Measurements from ENCODE around the gene GRM3.

The GRM3 gene

GRCh38 chr7:86733783-86734182, 90.1 kb downstream of the GRM3 start:
- no peaks in the 10 kb centered on the region for H3K36me3 ChIP-seq (ENCODE audit: control insufficient read depth, insufficient read depth, low read length)
- no peak overlapping the region for H3K9ac ChIP-seq (ENCODE audit: low read length)
- no peaks in the 10 kb centered on the region for H3K9me3 ChIP-seq (ENCODE audit: control insufficient read depth, low read length)

GRCh38 chr7:86745013-86745745, 101.5 kb downstream of the GRM3 start:
- no peak overlapping the region for H3K9ac ChIP-seq (ENCODE audit: low read length)
- H3K36me3 ChIP-seq (ENCODE audit: control insufficient read depth, insufficient read depth, low read length) = no peaks in the 10 kb centered on the region
- H3K9me3 ChIP-seq (ENCODE audit: control insufficient read depth, low read length) = no peaks in the 10 kb centered on the region
- no peak overlapping the region for H3K4me3 ChIP-seq (ENCODE audit: low read length)
- no peaks in the 10 kb centered on the region for H3K4me1 ChIP-seq (ENCODE audit: control insufficient read depth, insufficient read depth, low read length)
- H3K27me3 ChIP-seq (ENCODE audit: control insufficient read depth, insufficient read depth, low read length) = no peaks in the 10 kb centered on the region

More at GRCh38 chr7:86733783-86734182, 90.1 kb downstream of the GRM3 start:
- Histone ChIP-seq H3K27me3 (ENCODE audit: control insufficient read depth, insufficient read depth, low read length) (peaks cover 4% of the 10 kb centered on the region), H3K4me1 (ENCODE audit: control insufficient read depth, insufficient read depth, low read length) (no peaks in the 10 kb centered on the region), H3K4me3 (ENCODE audit: low read length) (no peak overlapping the region)

DNA sequence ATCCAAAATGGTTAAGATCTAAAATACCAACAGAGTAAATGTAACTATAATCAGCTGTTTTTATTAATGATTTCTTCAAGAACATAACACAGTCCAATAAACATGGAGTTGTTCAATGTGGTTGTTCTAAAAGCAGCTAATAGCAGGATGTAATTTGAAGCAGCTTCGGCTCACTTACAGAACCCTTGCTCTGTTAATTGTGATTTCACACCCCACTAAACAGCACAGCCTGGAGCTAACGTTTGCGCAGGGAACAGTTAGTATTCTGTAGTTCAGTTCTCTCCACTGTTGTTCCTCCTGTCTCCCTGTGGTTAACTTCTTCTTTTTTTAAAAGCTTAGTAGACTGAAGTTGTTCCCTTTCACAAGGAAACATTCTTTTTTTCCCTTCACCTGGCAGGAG, 104.0 kb downstream of the GRM3 start:
- no peaks in the 10 kb centered on the region for H3K9me3 ChIP-seq (ENCODE audit: control insufficient read depth, low read length)
- H3K27me3 ChIP-seq (ENCODE audit: control insufficient read depth, insufficient read depth, low read length) = no peaks in the 10 kb centered on the region
- no peaks in the 10 kb centered on the region for H3K4me1 ChIP-seq (ENCODE audit: control insufficient read depth, insufficient read depth, low read length)
- H3K36me3 ChIP-seq (ENCODE audit: control insufficient read depth, insufficient read depth, low read length) = no peaks in the 10 kb centered on the region
- H3K9ac ChIP-seq (ENCODE audit: low read length) = no peak overlapping the region
- H3K4me3 ChIP-seq (ENCODE audit: low read length) = no peak overlapping the region

- Histone ChIP-seq H3K9ac (ENCODE audit: low read length) (no peak overlapping the region), H3K4me1 (ENCODE audit: control insufficient read depth, insufficient read depth, low read length) (no peaks in the 10 kb centered on the region), H3K27me3 (ENCODE audit: control insufficient read depth, insufficient read depth, low read length) (no peaks in the 10 kb centered on the region), H3K9me3 (ENCODE audit: control insufficient read depth, low read length) (no peaks in the 10 kb centered on the region), H3K4me3 (ENCODE audit: low read length) (no peak overlapping the region), H3K36me3 (ENCODE audit: control insufficient read depth, insufficient read depth, low read length) (no peaks in the 10 kb centered on the region)
Measured at GRCh38 chr7:86748201-86748600, 104.5 kb downstream of the GRM3 start.

DNA sequence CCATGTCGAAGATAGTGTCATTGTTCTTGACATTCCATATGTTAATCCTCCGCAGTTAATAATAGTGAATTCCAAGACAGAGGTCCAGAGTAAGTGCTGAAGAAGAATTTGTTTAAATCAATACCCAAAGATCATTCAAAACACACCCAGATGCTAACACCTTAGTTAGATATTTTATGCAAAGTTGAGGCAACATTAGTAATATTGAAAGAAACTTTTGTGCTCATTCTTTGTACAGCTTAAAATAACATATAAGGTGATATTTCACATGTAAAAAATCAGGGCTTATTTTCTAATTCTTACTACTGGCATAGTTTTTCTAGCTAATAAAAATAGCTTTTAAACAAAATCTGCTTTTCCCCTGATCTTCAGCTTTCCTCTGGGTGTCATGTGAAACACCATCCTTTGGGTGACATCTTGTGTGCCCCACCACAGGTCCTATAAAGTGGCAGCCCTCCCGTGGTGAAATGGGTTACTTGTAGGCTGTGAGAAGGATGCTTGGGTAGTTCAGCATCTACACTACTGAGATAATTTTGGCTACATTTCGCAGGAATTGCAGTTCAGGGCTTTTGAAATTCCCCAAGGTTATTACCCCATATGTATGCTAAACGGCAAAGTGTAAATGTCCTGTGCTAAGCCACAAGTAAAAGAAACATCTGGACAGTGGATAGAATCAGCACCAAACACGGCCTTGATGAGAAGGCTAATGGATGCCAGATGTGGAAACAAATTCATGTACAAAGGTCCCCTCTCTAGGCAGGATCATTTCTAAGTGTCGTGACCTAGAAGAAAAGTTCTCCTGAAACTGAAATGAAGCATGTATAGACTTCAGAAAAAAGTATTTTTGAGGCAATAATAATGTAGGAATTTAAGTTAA, 105.4 kb downstream of the GRM3 start:
- Histone ChIP-seq H3K9ac (ENCODE audit: low read length) (no peak overlapping the region), H3K9me3 (ENCODE audit: control insufficient read depth, low read length) (no peaks in the 10 kb centered on the region), H3K4me3 (ENCODE audit: low read length) (no peak overlapping the region), H3K4me1 (ENCODE audit: control insufficient read depth, insufficient read depth, low read length) (no peaks in the 10 kb centered on the region), H3K36me3 (ENCODE audit: control insufficient read depth, insufficient read depth, low read length) (no peaks in the 10 kb centered on the region), H3K27me3 (ENCODE audit: control insufficient read depth, insufficient read depth, low read length) (no peaks in the 10 kb centered on the region)

GRCh38 chr7:86749741-86750665, 106.3 kb downstream of the GRM3 start:
- no peaks in the 10 kb centered on the region for H3K36me3 ChIP-seq (ENCODE audit: control insufficient read depth, insufficient read depth, low read length)
- no peaks in the 10 kb centered on the region for H3K27me3 ChIP-seq (ENCODE audit: control insufficient read depth, insufficient read depth, low read length)
- H3K4me3 ChIP-seq (ENCODE audit: low read length) = no peak overlapping the region
- H3K9me3 ChIP-seq (ENCODE audit: control insufficient read depth, low read length) = no peaks in the 10 kb centered on the region
- no peak overlapping the region for H3K9ac ChIP-seq (ENCODE audit: low read length)
- no peaks in the 10 kb centered on the region for H3K4me1 ChIP-seq (ENCODE audit: control insufficient read depth, insufficient read depth, low read length)

- no peaks in the 10 kb centered on the region for H3K27me3 ChIP-seq (ENCODE audit: control insufficient read depth, insufficient read depth, low read length)
- no peaks in the 10 kb centered on the region for H3K36me3 ChIP-seq (ENCODE audit: control insufficient read depth, insufficient read depth, low read length)
- H3K4me1 ChIP-seq (ENCODE audit: control insufficient read depth, insufficient read depth, low read length) = no peaks in the 10 kb centered on the region
- H3K9me3 ChIP-seq (ENCODE audit: control insufficient read depth, low read length) = no peaks in the 10 kb centered on the region
- H3K9ac ChIP-seq (ENCODE audit: low read length) = no peak overlapping the region
- H3K4me3 ChIP-seq (ENCODE audit: low read length) = no peak overlapping the region
Measured at GRCh38 chr7:86760236-86760635, 116.5 kb downstream of the GRM3 start.

- Histone ChIP-seq H3K27me3 (ENCODE audit: control insufficient read depth, insufficient read depth, low read length) (no peaks in the 10 kb centered on the region), H3K36me3 (ENCODE audit: control insufficient read depth, insufficient read depth, low read length) (no peaks in the 10 kb centered on the region), H3K4me1 (ENCODE audit: control insufficient read depth, insufficient read depth, low read length) (no peaks in the 10 kb centered on the region), H3K4me3 (ENCODE audit: low read length) (no peak overlapping the region), H3K9ac (ENCODE audit: low read length) (no peak overlapping the region), H3K9me3 (ENCODE audit: control insufficient read depth, low read length) (no peaks in the 10 kb centered on the region)
Measured at GRCh38 chr7:86762129-86762528, 118.4 kb downstream of the GRM3 start.

DNA sequence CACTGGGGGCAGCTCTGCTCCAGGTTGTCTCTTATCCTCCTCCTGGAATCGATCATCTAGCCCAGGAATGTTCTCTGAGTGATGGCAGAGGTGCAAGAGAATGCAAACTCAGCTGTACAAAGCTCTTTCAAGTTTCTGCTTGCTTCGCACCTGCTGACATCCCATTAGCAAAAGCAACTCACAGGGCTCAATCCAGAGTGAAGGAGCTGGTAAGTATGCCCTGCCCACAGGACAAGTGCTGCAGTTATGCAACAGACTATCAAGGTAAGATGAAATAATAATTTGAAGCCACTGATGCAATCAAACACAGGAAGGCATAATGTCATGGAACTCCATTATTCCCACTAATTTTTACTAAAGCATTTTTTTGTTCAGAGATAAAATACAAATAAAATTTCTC, 122.2 kb downstream of the GRM3 start:
- H3K4me3 ChIP-seq (ENCODE audit: low read length) = no peak overlapping the region
- H3K9me3 ChIP-seq (ENCODE audit: control insufficient read depth, low read length) = no peaks in the 10 kb centered on the region
- H3K27me3 ChIP-seq (ENCODE audit: control insufficient read depth, insufficient read depth, low read length) = no peaks in the 10 kb centered on the region
- H3K36me3 ChIP-seq (ENCODE audit: control insufficient read depth, insufficient read depth, low read length) = no peaks in the 10 kb centered on the region
- H3K4me1 ChIP-seq (ENCODE audit: control insufficient read depth, insufficient read depth, low read length) = no peaks in the 10 kb centered on the region
- H3K9ac ChIP-seq (ENCODE audit: low read length) = no peak overlapping the region

GRCh38 chr7:86768394-86768793, 124.7 kb downstream of the GRM3 start:
- Histone ChIP-seq H3K9me3 (ENCODE audit: control insufficient read depth, low read length) (no peaks in the 10 kb centered on the region), H3K9ac (ENCODE audit: low read length) (no peak overlapping the region), H3K27me3 (ENCODE audit: control insufficient read depth, insufficient read depth, low read length) (no peaks in the 10 kb centered on the region), H3K4me1 (ENCODE audit: control insufficient read depth, insufficient read depth, low read length) (no peaks in the 10 kb centered on the region), H3K4me3 (ENCODE audit: low read length) (no peak overlapping the region), H3K36me3 (ENCODE audit: control insufficient read depth, insufficient read depth, low read length) (no peaks in the 10 kb centered on the region)

DNA sequence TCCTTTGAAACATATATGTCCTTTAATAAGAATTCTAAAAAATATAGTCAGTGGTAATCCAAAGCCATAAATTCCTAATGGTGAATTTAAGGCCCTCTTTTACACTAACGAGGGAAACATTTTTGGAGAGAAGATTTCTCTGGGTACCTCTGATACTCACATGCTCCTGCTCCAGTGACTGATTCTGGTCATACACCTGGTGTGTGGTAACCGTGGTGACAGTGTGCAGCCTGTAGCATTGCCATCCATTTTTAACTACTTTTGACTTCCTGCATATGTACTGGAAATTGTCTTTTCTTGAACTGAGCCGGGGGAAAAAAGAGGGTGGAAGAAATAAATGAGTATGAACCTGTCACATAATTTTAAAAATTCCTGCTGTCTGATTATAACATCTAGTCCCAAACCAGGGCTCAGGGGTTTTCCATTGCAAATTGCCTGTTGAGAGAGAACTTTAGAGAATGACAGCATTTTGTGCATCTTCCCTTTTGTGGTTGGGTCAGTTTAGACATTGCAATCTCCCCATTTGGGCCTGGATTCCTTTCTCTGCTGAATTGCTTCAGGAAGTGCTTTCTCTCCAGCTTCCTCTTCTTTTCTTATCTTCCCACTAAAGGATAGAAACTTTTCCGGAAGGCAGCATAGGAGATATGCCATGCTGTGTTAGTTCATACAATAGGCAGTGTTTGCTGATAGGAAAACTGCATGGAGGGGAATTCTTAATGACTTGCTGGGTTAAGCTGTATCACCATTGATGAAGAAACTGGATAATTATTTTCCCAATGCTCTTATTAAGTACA, 125.5 kb downstream of the GRM3 start:
- H3K9me3 ChIP-seq (ENCODE audit: control insufficient read depth, low read length) = no peaks in the 10 kb centered on the region
- H3K9ac ChIP-seq (ENCODE audit: low read length) = no peak overlapping the region
- no peak overlapping the region for H3K4me3 ChIP-seq (ENCODE audit: low read length)
- H3K27me3 ChIP-seq (ENCODE audit: control insufficient read depth, insufficient read depth, low read length) = no peaks in the 10 kb centered on the region
- H3K36me3 ChIP-seq (ENCODE audit: control insufficient read depth, insufficient read depth, low read length) = no peaks in the 10 kb centered on the region
- H3K4me1 ChIP-seq (ENCODE audit: control insufficient read depth, insufficient read depth, low read length) = no peaks in the 10 kb centered on the region
